Measurements from ENCODE around the gene APBA2.

DNA sequence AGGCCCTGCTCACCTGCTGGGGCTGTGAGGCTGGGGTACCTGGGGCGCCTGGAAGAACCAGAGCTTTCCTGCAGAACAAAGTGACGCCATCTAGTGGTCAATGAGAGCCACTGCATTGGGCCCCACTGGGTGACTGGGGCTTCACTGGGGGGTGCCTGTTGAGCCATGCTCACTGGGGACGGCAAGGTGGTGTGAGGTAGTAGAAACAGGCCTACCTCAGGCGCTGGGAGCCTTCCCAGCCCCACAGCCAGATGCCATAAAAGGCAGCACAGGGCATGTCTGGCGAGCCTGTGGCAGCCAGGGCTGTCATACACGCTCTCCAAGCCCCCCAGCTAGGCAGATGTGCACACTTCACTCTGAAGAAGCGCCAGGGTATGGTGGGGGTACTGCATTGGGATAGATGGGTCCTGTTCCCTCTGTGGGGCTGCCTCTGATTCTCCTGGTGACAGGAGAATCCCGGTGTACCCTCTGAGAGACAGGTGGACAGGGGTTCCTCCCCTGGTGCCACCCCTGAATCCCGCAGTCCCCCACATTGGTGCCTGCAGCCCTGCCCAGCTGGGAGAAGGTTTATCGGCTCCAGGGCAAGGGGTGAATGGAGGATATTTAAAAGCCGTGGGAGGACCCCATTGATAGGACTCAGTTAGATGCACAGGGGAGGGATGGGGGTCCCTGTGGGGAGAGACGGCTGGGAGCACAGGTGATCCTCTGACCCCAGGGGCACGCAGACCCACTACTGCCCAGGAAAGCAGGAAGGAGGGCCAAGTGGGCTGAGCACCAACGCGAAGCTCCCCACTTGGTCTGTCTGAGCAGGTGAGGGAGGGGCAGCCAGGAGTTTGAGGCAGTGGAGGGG, 205.1 kb downstream of the APBA2 start:
- TF ChIP-seq EP300 (IDR thresholded peaks at IDR 0.05): no peak
- no peak for TF ChIP-seq POLR2A (IDR thresholded peaks at IDR 0.05)
